PC-3 (cell line): ENCODE data around the gene SIT1.
"Not testable (repeated sequence)": the region's sequence is repeated elsewhere in the genome, so short reads cannot be mapped to it uniquely, and the experiment has no call there.

Experiments used
- CTCF ChIP-seq: fragments of 300-600 bp; sonication (generic); conservative IDR thresholded peaks from 2 replicates; pipeline ENCODE4 v1.5.1; 2017; ENCODE audit warnings: antibody characterized with exemption, low read depth, mild to moderate bottlenecking, low read length
- EZH2 ChIP-seq: fragments of 300-600 bp; sonication (generic); IDR thresholded peaks from one replicate; pipeline ENCODE4 v1.6.1; 2017; ENCODE audit warnings: antibody characterized with exemption, mild to moderate bottlenecking, low read length; ENCODE audit not compliant: unreplicated experiment
- EZH2phosphoT487 ChIP-seq: fragments of 300-600 bp; sonication (generic); IDR thresholded peaks from 2 replicates; pipeline ENCODE4 v1.6.1; 2018; ENCODE audit warnings: mild to moderate bottlenecking, antibody characterized with exemption, low read length, borderline replicate concordance

GRCh38 chr9:35638751-35639150 lies 12.0 kb downstream of the SIT1 start:
- not testable (repeated sequence) for TF ChIP-seq CTCF, EZH2, EZH2phosphoT487
